Omental fat pad (tissue), 4 donors: Measurements from ENCODE around the gene RESP18. TPM values are rescaled to one million over a fixed set of nuclear protein-coding genes. Genes with fewer than 3 reads are reported as not detected.

Experiments
- ATAC-seq: fragments of 150-250 bp; one replicate; pipeline ENCODE4 v1.9.1; 2016; ENCODE audit warnings: mild to moderate bottlenecking, moderate library complexity; ENCODE audit not compliant: low FRiP score
- DNase-seq: peaks from one replicate; pipeline ENCODE4 v3.0.0-alpha.2; 2019; ENCODE audit warnings: low spot score
- total RNA-seq, 4 donors: library from RNA; depleted of rRNA; stranded (reverse); fragments of >200 nt; gene quantifications; one replicate each; pipeline ENCODE4 v1.1.0, GENCODE V29; 2016
- TF ChIP-seq, protein P1 (sequence below), 3 donors: fragments of 450-650 bp; IDR thresholded peaks; one replicate each; pipeline ENCODE4 v1.5.1; 2016 to 2017; ENCODE audit warnings: antibody characterized with exemption in 3 of 3, mild to moderate bottlenecking in 3 of 3, moderate library complexity in 2 of 3

Gene RESP18
- total RNA-seq, result not detected

DNA sequence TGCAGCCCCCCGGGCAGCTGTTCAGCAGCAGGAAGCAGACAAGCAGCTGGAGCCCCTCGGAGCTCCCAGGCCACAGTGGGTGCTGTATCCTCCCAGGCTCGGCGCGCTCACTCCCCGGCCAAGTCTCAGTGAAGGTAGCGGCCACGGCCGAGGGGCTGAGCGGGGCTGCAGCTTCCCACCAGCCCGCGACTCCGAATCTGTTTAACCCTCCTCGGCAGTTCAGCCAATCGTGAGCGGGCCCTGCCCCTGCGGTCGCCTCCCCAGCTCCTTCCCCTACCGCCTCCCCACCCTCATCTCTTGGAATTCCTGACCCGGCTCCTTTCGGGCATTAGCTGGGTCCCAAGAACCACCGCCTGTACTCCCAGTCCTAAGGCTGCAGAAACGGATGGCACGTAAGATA, at the start of gene RESP18:
TSS of gene RESP18 (minus strand) at position 203 of the 400 bp plus-strand sequence.
- DNase-seq (no peak), ATAC-seq (no peak)
- TF ChIP-seq, protein P1, sequence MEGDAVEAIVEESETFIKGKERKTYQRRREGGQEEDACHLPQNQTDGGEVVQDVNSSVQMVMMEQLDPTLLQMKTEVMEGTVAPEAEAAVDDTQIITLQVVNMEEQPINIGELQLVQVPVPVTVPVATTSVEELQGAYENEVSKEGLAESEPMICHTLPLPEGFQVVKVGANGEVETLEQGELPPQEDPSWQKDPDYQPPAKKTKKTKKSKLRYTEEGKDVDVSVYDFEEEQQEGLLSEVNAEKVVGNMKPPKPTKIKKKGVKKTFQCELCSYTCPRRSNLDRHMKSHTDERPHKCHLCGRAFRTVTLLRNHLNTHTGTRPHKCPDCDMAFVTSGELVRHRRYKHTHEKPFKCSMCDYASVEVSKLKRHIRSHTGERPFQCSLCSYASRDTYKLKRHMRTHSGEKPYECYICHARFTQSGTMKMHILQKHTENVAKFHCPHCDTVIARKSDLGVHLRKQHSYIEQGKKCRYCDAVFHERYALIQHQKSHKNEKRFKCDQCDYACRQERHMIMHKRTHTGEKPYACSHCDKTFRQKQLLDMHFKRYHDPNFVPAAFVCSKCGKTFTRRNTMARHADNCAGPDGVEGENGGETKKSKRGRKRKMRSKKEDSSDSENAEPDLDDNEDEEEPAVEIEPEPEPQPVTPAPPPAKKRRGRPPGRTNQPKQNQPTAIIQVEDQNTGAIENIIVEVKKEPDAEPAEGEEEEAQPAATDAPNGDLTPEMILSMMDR (IDR thresholded peaks at IDR 0.05), result no peak

DNA sequence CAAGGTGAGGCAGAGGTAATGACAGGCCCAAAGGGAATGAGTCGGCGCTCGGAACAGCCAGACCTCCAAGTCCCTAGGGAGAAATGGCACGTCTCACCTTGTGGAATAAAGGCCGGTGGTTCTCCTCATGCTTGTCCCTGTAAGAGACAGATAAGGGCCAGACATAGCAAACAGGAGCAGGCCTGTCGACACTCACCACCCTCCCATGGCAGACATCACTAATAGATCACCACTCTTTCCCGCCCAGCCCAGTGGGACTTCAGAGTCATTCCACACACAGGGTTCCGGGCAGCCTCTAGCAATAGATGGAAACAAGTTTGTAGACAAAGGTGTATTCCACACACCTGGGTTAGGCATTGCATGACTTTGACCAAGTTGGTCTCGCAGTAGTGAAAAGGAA, 48.9 kb upstream of the RESP18 start:
- no peak for ATAC-seq
- TF ChIP-seq, protein P1 (IDR thresholded peaks at IDR 0.05), result no peak

DNA sequence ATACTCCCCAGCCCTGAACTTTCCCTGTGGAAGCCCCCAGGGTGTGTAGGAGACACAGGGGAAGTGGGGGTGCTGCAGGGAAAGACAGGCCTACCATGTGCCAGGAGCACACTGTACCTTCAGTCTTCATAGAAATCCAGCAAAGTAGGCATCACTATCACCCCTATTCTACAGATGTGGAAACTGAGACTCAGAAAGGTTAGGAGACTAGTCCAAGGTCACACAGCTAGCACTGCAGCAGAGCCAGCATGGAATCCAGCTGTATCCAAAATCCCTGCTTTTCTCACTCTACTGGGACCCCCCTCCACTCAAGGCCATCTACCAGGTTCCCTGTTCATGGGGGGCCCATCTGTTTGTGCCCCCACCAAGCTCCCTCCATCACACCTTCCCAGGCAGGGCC, 48.4 kb upstream of the RESP18 start:
- ATAC-seq (no peak), DNase-seq (no peak)
- TF ChIP-seq, protein P1 (IDR thresholded peaks at IDR 0.05), result no peak

More for the DNA sequence above, 48.9 kb upstream of the RESP18 start:
- DNase-seq, result no peak

DNA sequence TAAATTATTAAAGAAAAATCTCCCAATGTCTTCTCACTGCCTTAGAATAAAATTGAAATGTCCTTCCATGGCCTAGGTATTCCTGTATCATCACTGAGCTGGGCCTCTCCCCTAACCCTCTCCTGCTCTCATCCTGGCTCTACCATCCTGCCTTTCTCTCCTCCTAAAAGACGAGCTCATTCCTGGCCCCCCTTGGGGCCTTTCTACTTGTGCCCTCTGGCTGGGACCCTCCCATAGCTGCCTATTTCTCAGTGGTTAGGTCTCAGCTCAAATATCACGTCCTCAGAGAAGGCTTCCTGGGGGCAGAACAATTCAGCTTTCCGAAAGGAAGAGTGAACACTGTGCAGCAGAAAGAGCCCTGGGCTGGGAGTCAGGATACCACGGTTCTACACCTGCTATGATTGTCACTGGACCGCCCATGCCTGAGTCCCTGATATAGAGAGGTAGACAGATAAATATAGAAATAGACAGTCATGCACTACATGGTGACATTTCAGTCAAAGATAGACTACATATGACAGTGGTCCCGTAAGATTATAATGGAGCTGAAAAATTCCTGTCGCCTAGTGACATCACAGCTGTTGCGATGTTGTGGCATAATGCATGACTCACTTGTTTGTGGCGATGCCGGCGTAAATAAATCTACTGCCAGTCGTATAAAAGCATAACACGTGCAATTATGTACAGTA, 45.8 kb upstream of the RESP18 start:
- no peak for ATAC-seq
- TF ChIP-seq, protein P1 (IDR thresholded peaks at IDR 0.05), result no peak
- no peak for DNase-seq

DNA sequence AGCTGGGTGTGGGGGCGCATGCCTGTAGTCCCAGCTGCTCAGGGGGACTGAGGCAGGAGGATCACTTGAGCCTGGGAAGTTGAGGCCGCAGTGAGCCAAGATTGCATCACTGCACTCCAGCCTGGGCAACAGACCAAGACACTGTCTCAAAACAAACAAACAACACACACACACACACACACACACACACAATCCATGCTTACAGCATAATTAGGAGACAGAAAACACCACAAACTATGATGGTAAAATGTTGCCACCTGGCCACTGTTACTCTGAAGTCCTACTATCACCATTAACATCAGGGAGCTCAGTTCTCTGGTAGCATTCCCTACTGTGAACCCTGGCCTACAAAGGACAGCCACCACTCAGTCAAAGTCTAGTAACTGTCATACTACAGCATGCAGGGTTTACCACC, 36.9 kb upstream of the RESP18 start:
- TF ChIP-seq, protein P1 (IDR thresholded peaks at IDR 0.05), result no peak
- DNase-seq (no peak), ATAC-seq (peak; percentile 41)

DNA sequence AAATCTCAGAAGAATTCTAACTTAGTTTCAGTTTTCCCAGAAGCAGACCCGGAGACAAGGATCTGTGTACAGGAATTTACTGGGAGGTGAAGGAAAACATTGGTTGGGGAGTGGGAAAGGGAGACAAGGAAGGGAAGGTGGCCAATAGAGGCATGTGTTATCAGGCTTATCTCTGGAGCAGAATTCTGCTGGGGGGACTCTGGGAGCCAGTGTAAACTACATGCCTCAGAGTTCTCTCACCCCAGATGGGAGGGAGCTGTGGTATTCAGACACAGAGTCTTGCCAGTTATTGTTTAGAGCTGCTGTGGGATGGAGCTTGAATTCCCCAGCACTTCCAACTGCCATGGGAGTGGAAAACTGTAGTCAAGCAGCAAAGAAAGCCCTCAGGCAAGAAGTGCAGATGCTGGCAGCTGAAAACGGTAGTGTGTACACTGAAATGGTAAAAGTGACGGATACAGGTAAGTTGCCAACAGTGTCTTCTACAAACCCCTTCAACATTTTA, 36.2 kb upstream of the RESP18 start:
- peak; percentile 48 for ATAC-seq
- DNase-seq, result no peak
- TF ChIP-seq, protein P1 (IDR thresholded peaks at IDR 0.05), result no peak
